ENCODE measurements around the gene SAP30. TPM values are rescaled to one million over a fixed set of nuclear protein-coding genes. Genes with fewer than 3 reads are reported as not detected.

SAP30 gene, protein sequence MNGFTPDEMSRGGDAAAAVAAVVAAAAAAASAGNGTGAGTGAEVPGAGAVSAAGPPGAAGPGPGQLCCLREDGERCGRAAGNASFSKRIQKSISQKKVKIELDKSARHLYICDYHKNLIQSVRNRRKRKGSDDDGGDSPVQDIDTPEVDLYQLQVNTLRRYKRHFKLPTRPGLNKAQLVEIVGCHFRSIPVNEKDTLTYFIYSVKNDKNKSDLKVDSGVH
- total RNA-seq, result 37.4 and 38.3 TPM in 2 replicates

DNA sequence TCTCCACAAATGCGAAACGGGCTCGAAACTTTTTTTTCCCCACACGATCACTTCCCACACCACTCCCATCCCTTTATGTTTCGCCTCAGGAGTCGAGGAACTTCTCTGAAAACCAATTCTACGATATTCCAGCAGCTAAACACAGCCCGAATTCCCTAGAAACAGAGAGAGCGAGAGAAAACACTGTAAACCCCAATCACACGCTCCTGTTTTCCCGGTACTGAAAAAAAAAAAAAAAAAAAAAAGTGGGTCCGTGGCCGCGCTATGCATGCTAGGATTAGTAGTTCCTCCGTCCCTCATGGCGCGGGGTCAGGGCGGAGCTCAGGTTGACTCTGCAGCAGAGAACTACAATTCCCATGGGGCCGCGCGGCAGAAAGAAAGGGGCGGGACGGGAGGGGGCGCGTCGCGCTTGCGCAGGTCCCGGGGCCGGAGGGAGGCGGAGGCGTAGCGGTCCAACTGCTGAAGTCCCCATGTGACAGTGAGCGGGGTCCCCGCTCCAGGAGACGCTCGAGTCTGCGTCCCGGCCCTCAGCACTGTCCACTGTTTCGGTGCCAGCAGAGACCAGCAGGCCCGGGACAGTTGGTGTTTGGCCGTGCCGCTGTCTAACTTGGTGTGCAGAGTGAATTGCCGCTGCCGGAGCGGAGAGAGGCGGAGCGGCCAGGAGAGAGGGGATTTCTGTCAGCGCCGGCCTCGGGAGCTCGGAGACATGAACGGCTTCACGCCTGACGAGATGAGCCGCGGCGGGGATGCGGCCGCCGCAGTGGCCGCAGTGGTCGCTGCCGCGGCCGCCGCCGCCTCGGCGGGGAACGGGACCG, at the start of gene SAP30:
Gene SAP30, plus strand, starts transcription at position 478 of the 815 bp plus-strand sequence. Its CDS starts 229 bp downstream, at position 707.
- peak; percentile 93 for DNase-seq (ENCODE audit: low spot score)
- Mint-ChIP-seq H3K27me3 (ENCODE audit: low read depth) (no peaks in the 10 kb centered on the region), H3K36me3 (ENCODE audit: low read depth) (peaks cover 35% of the 10 kb centered on the region), H3K4me3 (ENCODE audit: low read depth) (peak within 1 kb of the TSS; percentile 100), H3K4me1 (ENCODE audit: low read depth) (peaks cover 40% of the 10 kb centered on the region), H3K9me3 (no peaks in the 10 kb centered on the region), H3K27ac (peak within 1 kb of the TSS; percentile 99)
- intact Hi-C loops (cut with micrococcal nuclease), result loop anchor here (1.0 to 5.0 kb wide), 5 partner anchors 36 to 912 kb away; partner anchors contain the start of genes CEP44, FBXO8, GALNT7 and HMGB2

DNA sequence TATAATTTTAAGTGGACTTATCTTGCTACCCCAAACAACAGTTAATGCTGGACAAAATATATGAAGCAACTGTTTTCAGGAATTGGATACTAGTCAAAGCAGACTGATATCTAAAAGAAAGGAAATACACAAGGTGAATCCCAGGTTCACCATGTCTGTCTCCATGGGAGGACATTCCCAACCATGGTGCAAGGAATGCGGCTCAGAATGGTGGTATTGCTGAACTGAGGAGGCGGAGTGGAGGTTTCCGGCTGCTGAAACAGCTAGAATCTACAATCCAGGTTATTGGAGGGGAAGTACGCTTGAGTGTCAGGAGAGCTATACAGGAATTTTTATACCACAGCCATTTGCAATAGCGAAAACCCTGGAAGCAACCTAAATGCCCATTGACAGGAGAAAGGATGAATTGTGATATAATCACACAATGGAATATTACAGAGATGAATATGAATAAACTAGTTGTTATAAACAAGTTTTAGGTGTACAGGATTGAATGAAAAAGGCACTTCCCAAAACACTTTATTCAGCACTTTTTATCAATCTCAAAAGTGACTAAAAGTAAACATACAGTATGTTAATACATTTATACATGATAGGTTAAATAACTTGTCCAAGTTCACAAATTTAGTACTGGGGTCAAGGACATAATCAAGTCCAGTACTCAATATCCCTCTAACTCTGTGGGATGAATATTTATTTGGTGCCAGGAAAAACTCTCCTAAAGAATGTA, 45.6 kb upstream of the SAP30 start:
- peak overlapping the region; percentile 42 for H3K27ac Mint-ChIP-seq
- peaks cover 43% of the 10 kb centered on the region for H3K36me3 Mint-ChIP-seq (ENCODE audit: low read depth)
- intact Hi-C loops (cut with micrococcal nuclease), result no loop called here
- no peaks in the 10 kb centered on the region for H3K27me3 Mint-ChIP-seq (ENCODE audit: low read depth)
- no peaks in the 10 kb centered on the region for H3K9me3 Mint-ChIP-seq
- no peak overlapping the region for H3K4me3 Mint-ChIP-seq (ENCODE audit: low read depth)
- H3K4me1 Mint-ChIP-seq (ENCODE audit: low read depth), result peaks cover 10% of the 10 kb centered on the region
- DNase-seq (ENCODE audit: low spot score), result no peak

DNA sequence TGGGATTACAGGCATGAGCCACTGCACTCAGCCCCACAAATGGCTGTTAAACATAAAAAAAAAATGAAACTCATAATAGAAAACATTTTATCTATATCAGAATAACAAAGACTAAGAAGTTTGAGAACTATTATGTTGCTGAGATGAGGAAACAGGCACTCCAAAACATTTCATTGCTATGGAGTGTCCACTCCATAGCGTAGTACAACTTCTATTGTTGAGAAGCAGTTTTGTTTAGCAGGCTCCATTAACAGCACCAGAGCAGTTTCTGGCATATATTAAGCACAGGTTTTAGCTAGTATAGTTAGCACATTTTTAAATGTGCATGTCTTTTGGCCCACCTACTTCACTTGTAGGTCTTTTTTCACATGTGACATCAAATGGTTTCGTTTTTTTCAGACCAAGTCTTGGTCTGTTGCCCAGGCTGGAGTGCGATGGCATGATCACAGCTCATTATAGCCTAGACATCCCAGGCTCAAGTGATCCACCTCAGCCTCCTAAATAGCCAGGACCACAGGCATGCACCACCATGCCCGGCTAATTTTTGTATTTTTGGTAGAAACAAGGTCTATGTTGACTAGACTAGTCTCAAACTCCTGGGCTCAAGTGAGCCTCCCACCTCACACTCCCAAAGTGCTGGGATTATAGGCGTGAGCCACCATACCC, 42.4 kb upstream of the SAP30 start:
- Mint-ChIP-seq H3K27me3 (ENCODE audit: low read depth) (no peaks in the 10 kb centered on the region), H3K4me3 (ENCODE audit: low read depth) (no peak overlapping the region), H3K36me3 (ENCODE audit: low read depth) (peaks cover 66% of the 10 kb centered on the region), H3K4me1 (ENCODE audit: low read depth) (peaks cover 30% of the 10 kb centered on the region), H3K27ac (no peak overlapping the region), H3K9me3 (no peaks in the 10 kb centered on the region)
- DNase-seq (ENCODE audit: low spot score), result no peak
- intact Hi-C loops (cut with micrococcal nuclease), result no loop called here

DNA sequence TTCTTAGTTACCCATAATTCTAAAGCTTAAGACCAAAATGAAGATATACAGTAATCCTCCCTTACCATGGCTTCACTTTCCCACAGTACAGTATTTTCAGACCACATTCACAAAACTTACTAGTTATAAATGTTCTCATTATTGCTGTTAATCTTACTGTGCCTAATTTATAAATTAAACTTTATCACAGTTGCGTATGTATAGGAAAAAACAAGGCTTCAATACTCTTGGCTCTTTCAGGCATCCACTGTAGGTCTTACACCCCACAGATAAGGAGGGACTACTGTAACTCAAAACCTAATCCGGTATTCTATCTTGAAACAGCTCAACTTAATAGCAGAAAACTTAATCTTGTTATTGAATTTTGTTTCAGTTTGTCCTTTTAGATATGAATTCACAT, 40.2 kb upstream of the SAP30 start:
- peak overlapping the region; percentile 21 for H3K4me3 Mint-ChIP-seq (ENCODE audit: low read depth)
- H3K27ac Mint-ChIP-seq, result peak overlapping the region; percentile 38
- DNase-seq (ENCODE audit: low spot score), result no peak
- peaks cover 30% of the 10 kb centered on the region for H3K4me1 Mint-ChIP-seq (ENCODE audit: low read depth)
- intact Hi-C loops (cut with micrococcal nuclease), result loop anchor here (5.0 to 10.0 kb wide), 2 partner anchors 162 to 954 kb away; partner anchors contain the start of genes CEP44 and FBXO8
- peaks cover 70% of the 10 kb centered on the region for H3K36me3 Mint-ChIP-seq (ENCODE audit: low read depth)
- H3K27me3 Mint-ChIP-seq (ENCODE audit: low read depth), result no peaks in the 10 kb centered on the region
- no peaks in the 10 kb centered on the region for H3K9me3 Mint-ChIP-seq

DNA sequence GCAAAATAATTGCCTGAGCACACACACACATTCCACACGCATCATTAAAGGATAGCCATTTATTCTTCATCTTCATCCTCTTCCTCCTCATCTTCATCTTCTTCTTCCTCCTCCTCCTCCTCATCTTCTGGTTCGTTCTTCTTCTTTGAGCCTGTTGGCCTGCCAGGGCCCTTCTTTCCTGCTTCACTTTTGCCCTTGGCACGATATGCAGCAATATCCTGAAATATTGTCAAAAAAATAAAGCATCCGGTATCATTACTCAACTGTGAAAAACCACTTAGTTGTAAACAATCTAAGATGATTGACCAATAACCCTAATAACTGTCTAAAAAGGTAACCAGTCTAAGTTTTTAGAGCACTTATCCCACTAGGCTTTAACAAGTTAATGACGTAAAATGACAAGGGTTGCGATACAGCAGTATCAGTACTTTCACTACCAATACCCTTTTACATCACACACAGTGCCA, 38.7 kb upstream of the SAP30 start:
- Mint-ChIP-seq H3K27me3 (ENCODE audit: low read depth) (no peaks in the 10 kb centered on the region), H3K27ac (peak overlapping the region; percentile 94), H3K4me1 (ENCODE audit: low read depth) (peaks cover 38% of the 10 kb centered on the region), H3K9me3 (no peaks in the 10 kb centered on the region), H3K36me3 (ENCODE audit: low read depth) (peaks cover 59% of the 10 kb centered on the region), H3K4me3 (ENCODE audit: low read depth) (peak overlapping the region; percentile 84)
- DNase-seq (ENCODE audit: low spot score), result no peak
- intact Hi-C loops (cut with micrococcal nuclease), result loop anchor here (5.0 to 10.0 kb wide), 2 partner anchors 160 to 953 kb away; partner anchors contain the start of genes CEP44 and FBXO8

DNA sequence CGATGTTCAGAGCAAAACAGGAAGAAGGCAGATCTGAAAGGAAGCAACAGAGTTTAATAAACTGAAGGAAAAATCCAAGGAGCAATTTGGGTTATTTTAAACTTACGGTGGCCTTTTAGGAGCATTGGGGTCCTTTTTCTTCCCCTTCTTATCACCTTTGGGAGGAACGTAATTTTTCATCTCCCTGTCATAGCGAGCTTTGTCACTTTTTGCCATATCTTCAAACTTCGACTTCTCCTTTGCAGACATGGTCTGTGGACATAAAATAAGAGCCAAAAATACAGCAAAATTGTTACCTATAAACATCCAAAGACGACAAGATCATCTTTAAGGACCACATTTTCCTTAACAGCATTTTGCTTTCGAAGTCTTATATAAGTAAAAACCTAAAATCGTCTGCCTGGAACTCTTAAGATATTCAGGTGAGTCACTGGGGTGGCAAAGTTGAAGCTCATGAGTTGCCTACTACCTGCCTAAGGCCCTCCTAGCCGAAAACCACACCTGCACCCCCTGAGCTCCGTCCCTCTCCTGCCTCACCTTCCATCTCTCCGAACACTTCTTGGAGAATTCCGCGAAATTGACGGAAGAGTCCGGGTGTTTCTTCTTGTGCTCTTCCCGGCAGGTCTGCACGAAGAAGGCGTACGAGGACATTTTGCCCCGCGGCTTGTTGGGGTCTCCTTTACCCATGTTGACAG, 37.6 kb upstream of the SAP30 start:
- H3K4me1 Mint-ChIP-seq (ENCODE audit: low read depth), result peaks cover 46% of the 10 kb centered on the region
- peaks cover 54% of the 10 kb centered on the region for H3K36me3 Mint-ChIP-seq (ENCODE audit: low read depth)
- H3K27ac Mint-ChIP-seq, result peak overlapping the region; percentile 94

DNA sequence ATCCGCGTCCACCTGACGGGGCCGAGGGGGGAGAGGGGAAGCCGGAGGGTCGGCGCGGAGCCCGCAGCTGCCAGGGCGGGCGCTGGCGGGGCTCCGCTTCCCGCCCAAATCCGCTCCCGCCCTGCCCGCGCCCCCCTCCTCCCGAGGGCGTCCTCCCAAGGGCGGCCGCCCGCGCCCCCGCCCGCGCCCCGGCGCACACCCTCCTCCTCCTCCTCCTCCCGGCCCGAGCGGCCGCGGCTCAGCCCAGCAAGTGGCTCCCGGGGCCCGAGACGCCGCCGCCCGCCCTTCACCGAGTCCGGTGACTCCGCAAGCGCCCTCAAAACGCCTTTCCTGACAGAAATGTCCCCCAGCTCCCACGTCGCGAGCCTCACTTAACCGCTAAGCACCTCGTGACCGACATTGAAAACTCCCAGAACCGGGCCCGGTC, 37.1 kb upstream of the SAP30 start:
- intact Hi-C loops (cut with micrococcal nuclease), result loop anchor here (1.0 to 10.0 kb wide), 6 partner anchors 15 to 951 kb away; partner anchors contain the start of genes CEP44, FBXO8, GALNT7 and SAP30
- DNase-seq (ENCODE audit: low spot score), result no peak
- peak overlapping the region; percentile 99 for H3K27ac Mint-ChIP-seq
- no peaks in the 10 kb centered on the region for H3K27me3 Mint-ChIP-seq (ENCODE audit: low read depth)
- peaks cover 46% of the 10 kb centered on the region for H3K4me1 Mint-ChIP-seq (ENCODE audit: low read depth)
- H3K36me3 Mint-ChIP-seq (ENCODE audit: low read depth), result peaks cover 49% of the 10 kb centered on the region
- peak overlapping the region; percentile 97 for H3K4me3 Mint-ChIP-seq (ENCODE audit: low read depth)
- no peaks in the 10 kb centered on the region for H3K9me3 Mint-ChIP-seq

More for the DNA sequence above, 37.6 kb upstream of the SAP30 start:
- DNase-seq (ENCODE audit: low spot score), result no peak
- peak overlapping the region; percentile 84 for H3K4me3 Mint-ChIP-seq (ENCODE audit: low read depth)
- intact Hi-C loops (cut with micrococcal nuclease), result loop anchor here (5.0 to 10.0 kb wide), 2 partner anchors 159 to 952 kb away; partner anchors contain the start of genes CEP44 and FBXO8
- no peaks in the 10 kb centered on the region for H3K9me3 Mint-ChIP-seq
- no peaks in the 10 kb centered on the region for H3K27me3 Mint-ChIP-seq (ENCODE audit: low read depth)

DNA sequence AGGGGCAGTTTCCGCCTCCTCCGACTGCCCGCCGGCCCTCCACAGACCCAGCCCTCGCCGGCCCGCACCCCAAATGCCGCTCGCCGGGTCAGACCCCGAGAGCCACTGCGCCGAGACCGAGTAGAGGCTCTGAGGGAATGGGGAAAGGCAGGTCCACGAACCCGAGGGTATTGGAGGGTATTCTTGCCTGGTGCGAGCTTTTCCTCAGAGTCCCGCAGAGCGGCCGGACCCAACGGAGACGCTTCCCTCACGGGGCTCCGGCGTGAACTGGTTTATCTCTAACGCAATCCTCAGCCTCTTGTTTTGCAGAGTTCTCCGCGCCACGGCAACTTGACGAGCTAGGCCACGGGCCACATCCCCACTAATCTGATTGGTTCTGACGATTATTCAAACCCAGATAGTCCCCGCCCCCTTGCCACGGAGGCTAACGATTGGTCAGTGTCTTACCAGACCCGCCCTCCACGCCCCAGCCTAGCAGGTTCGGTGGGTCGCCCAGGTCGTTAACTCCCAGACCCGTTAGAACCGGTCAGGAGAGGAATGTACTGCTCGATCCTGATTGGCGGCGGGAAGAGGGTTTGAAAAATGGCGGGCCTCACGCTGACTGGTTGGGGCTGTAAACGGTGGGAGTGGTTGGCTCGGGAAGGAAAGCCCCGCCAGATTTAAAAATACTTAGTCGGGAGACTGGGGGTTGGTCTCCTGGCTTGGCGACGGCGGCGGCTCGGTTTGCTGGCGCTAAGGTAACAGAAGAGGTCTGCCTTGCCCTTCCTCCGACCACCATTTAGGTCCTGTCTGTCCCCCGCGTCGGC, 36.5 kb upstream of the SAP30 start, which contains the start of gene HMGB2:
Gene HMGB2, minus strand, starts transcription at position 274 of the 806 bp plus-strand sequence. CDS start 709 bp downstream, outside the sequence.
- Mint-ChIP-seq H3K27me3 (ENCODE audit: low read depth) (no peaks in the 10 kb centered on the region), H3K4me3 (ENCODE audit: low read depth) (peak within 1 kb of the TSS; percentile 97), H3K4me1 (ENCODE audit: low read depth) (peaks cover 44% of the 10 kb centered on the region), H3K27ac (peak within 1 kb of the TSS; percentile 99), H3K36me3 (ENCODE audit: low read depth) (peaks cover 44% of the 10 kb centered on the region), H3K9me3 (no peaks in the 10 kb centered on the region)
- DNase-seq (ENCODE audit: low spot score), result peak; percentile 100
- intact Hi-C loops (cut with micrococcal nuclease), result loop anchor here (1.0 to 10.0 kb wide), 6 partner anchors 15 to 951 kb away; partner anchors contain the start of genes CEP44, FBXO8, GALNT7 and SAP30

DNA sequence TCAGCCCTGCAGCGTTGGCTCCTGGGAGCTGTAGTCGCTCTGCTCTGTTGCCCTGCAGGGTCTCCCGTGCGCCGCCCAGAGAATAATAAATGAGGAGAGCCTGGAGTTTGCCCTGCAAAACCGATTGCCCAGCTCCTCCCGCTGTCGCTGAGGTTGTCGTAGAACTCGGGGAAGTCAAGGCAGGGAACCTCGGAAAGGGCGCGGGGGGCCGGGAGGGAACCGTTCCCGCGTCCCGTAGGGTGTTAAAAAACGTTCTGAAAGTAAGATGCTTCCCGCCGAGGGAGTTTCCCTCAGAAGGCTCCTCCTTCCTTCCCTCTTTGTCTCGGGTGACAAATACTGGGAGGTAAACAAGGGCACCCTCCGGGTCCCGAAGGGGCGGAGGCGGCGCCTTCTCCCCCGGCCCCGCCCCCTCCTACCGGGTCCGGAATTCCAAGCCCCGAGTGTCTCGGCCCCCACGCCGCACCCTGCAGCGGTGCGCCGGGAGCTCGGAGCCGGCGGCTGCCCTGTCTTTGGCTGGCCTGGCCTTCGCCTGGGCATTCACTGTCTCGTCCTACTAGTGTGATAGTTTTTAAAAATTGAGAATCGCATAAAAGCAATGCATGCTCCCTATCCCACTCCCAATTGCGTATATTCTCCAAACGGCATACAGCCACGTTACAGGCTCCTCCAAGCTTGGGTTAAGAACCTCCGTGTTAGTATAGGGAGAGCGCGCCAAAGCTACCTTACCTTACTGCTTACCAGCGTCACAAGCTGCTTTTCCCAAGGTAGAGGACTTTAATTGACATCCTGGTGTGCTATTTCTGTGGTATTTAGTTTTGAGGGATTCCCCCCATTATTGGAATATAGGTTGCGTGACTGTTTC, 35.6 kb upstream of the SAP30 start:
- H3K9me3 Mint-ChIP-seq, result no peaks in the 10 kb centered on the region
- peaks cover 40% of the 10 kb centered on the region for H3K4me1 Mint-ChIP-seq (ENCODE audit: low read depth)
- H3K36me3 Mint-ChIP-seq (ENCODE audit: low read depth), result peaks cover 35% of the 10 kb centered on the region
- H3K27ac Mint-ChIP-seq, result peak overlapping the region; percentile 99
- H3K4me3 Mint-ChIP-seq (ENCODE audit: low read depth), result peak overlapping the region; percentile 97
- intact Hi-C loops (cut with micrococcal nuclease), result loop anchor here (1.0 to 10.0 kb wide), 6 partner anchors 16 to 950 kb away; partner anchors contain the start of genes CEP44, FBXO8, GALNT7 and SAP30
- no peaks in the 10 kb centered on the region for H3K27me3 Mint-ChIP-seq (ENCODE audit: low read depth)
- DNase-seq (ENCODE audit: low spot score), result peak; percentile 59

DNA sequence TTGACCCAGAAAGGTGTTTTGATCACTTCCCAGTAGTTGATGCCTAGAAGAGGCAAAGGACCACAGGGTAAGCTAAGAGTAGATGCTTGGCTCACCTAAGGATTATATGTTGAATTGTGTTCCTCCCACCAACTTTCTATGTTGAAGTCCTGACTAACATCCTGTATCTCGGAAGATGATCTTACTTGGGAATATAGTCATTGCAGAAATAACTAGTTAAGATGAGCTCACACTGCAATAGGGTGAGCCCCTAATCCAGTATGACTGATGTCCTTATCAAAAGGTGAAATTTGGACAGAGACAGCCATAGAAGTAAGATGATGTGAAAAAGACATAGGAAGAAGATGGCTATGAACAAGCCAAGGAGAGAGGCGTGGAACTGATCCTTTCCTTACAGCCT, 33.3 kb upstream of the SAP30 start:
- Mint-ChIP-seq H3K4me3 (ENCODE audit: low read depth) (no peak overlapping the region), H3K36me3 (ENCODE audit: low read depth) (peaks cover 18% of the 10 kb centered on the region), H3K27ac (peak overlapping the region; percentile 2), H3K4me1 (ENCODE audit: low read depth) (peaks cover 24% of the 10 kb centered on the region), H3K9me3 (no peaks in the 10 kb centered on the region), H3K27me3 (ENCODE audit: low read depth) (no peaks in the 10 kb centered on the region)
- no peak for DNase-seq (ENCODE audit: low spot score)
- intact Hi-C loops (cut with micrococcal nuclease), result loop anchor here (10.0 kb wide), 1 partner anchor 947 kb away; the partner anchor contains the start of genes CEP44 and FBXO8
